ENCODE measurements around the gene VAMP7. TPM values are rescaled to one million over a fixed set of nuclear protein-coding genes. Genes with fewer than 3 reads are reported as not detected.
A peak's percentile ranks its signal among the peaks of the same experiment; 100 is the strongest.

The VAMP7 gene
- total and polyA plus RNA-seq, 9 of the 15 experiments (the other 6 are each of a cell fraction or from before 2014, with no cell fraction given): 38.4 to 100 (median 67.7) TPM

- TF ChIP-seq TARDBP (IDR thresholded peaks at IDR 0.05): no peak
- no peak for TF ChIP-seq ZNF165 (CRISPR knock-in tag; IDR thresholded peaks at IDR 0.05; ENCODE audit: borderline replicate concordance)
- no peak for TF ChIP-seq SAFB2 (IDR thresholded peaks at IDR 0.05; ENCODE audit: borderline replicate concordance, low read depth, low read length, severe bottlenecking)
- peak; percentile 85 for TF ChIP-seq TRIM28 (IDR thresholded peaks at IDR 0.05)
- TF ChIP-seq CEBPB (tag; IDR thresholded peaks at IDR 0.05): peak; percentile 33; the same call in 1 of the 2 replicates
- no peak for TF ChIP-seq MYNN (IDR thresholded peaks at IDR 0.05)
- no peak for TF ChIP-seq MYNN (CRISPR knock-in tag; IDR thresholded peaks at IDR 0.05)
- no peak for TF ChIP-seq KLF1 (tag; IDR thresholded peaks at IDR 0.05)
Measured at GRCh38 chrX:155968326-155968661, 87.1 kb downstream of the VAMP7 start (continued).

GRCh38 chrX:155968791-155969190 is 87.6 kb downstream of the VAMP7 start:
- Histone ChIP-seq H3K4me1 (replicated peaks in 1 of 2; ENCODE audit: control insufficient read depth in 2 of 2, insufficient read depth in 2 of 2, low read length in 2 of 2) (no peaks in the 10 kb centered on the region; a peak in 1 of 5 replicates), H3K27me3 (ENCODE audit: control insufficient read depth in 2 of 2, insufficient read depth in 2 of 2, low read length in 2 of 2) (no peaks in the 10 kb centered on the region), H3K27ac (ENCODE audit: extremely low read depth, low read depth, low read length) (no peak overlapping the region), H3K9ac (ENCODE audit: insufficient read depth in 1 of 2, low read depth in 2 of 2, low read length in 2 of 2) (no peak overlapping the region), H4K20me1 (replicated peaks; ENCODE audit: control insufficient read depth, insufficient read depth, low read length) (no peaks in the 10 kb centered on the region), H3K9me1 (ENCODE audit: control insufficient read depth, insufficient read depth, low read length) (no peaks in the 10 kb centered on the region), H3K36me3 (ENCODE audit: control insufficient read depth, insufficient read depth, low read length) (no peaks in the 10 kb centered on the region), H2AFZ (ENCODE audit: low read depth, low read length) (no peak overlapping the region), H3K9me3 (replicated peaks; ENCODE audit: control insufficient read depth, insufficient read depth, low read depth, low read length) (peaks cover 8% of the 10 kb centered on the region), H3K4me3 (no peak overlapping the region), H3K4me2 (ENCODE audit: insufficient read depth, low read length) (no peak overlapping the region), H3K79me2 (ENCODE audit: control insufficient read depth, insufficient read depth, low read length) (no peaks in the 10 kb centered on the region)
- ChIA-PET CTCF (ENCODE audit: low intra/inter-chr PET ratio) (no interaction called here), POLR2A (no interaction called here)
- DNase-seq (ENCODE audit: extremely low read depth in 1 of 4, low spot score in 3 of 4) (no peak), ATAC-seq (no peak), FAIRE-seq (no peak)
- in situ Hi-C loops (cut with MboI) (no loop called here), intact Hi-C loops (cut with micrococcal nuclease) (no loop called here)
- BruUV-seq (replicated peaks): no TSS peak
- 16% methylated on average over 5 of the region's 5 CpGs for WGBS (ENCODE audit: insufficient coverage, low coverage, missing lambda C conversion rate)
- TF ChIP-seq USF1 (CRISPR knock-in tag; IDR thresholded peaks at IDR 0.05) (no peak), CXXC5 (CRISPR knock-in tag; IDR thresholded peaks at IDR 0.05) (no peak), SMARCA5 (IDR thresholded peaks at IDR 0.05) (no peak), BACH1 (tag; IDR thresholded peaks at IDR 0.05) (no peak), POLR2B (IDR thresholded peaks at IDR 0.05; ENCODE audit: low read depth, partially characterized antibody) (no peak), ZC3H4 (CRISPR knock-in tag; IDR thresholded peaks at IDR 0.05; ENCODE audit: borderline replicate concordance) (no peak), ZNF79 (CRISPR knock-in tag; IDR thresholded peaks at IDR 0.05; ENCODE audit: low read depth) (no peak), FIP1L1 (IDR thresholded peaks at IDR 0.05; ENCODE audit: low read depth, low read length, poor library complexity, severe bottlenecking) (no peak), ZNF431 (CRISPR knock-in tag; IDR thresholded peaks at IDR 0.05) (no peak), TARDBP (IDR thresholded peaks at IDR 0.05) (no peak)
